Lung (tissue), 12 donors: ENCODE measurements around the gene RCAN3. TPM values are rescaled to one million over a fixed set of nuclear protein-coding genes. Genes with fewer than 3 reads are reported as not detected.

ENCODE experiments used
- ATAC-seq: fragments of 200-7000 bp; cut with Tn5 transposase; one replicate; pipeline ENCODE4 v1.9.1; 2020; ENCODE audit warnings: moderate number of reproducible peaks; ENCODE audit not compliant: insufficient read depth, low FRiP score
- DNase-seq, 3 donors: peaks; one replicate each; pipeline ENCODE4 v3.0.0-alpha.2; 2013 to 2017
- H3K27ac ChIP-seq, 2 donors: one replicate each; pipeline ENCODE4 v1.5.1; 2013; ENCODE audit warnings: mild to moderate bottlenecking in 2 of 2, moderate library complexity in 2 of 2, control low read depth in 1 of 2, inconsistent platforms in 1 of 2, low read depth in 1 of 2, low read length in 1 of 2
- H3K27me3 ChIP-seq, 3 donors: one replicate each; pipeline ENCODE4 v1.5.1; 2013; ENCODE audit warnings: low read length in 2 of 3; ENCODE audit not compliant: control insufficient read depth in 3 of 3, insufficient read depth in 3 of 3
- H3K36me3 ChIP-seq, 4 donors: one replicate each; pipeline ENCODE4 v1.5.1; 2013; ENCODE audit warnings: low read length in 4 of 4, mild to moderate bottlenecking in 1 of 4, moderate library complexity in 1 of 4; ENCODE audit not compliant: control insufficient read depth in 4 of 4, insufficient read depth in 4 of 4
- H3K4me1 ChIP-seq, 5 donors: one replicate each; pipeline ENCODE4 v1.5.1; 2013; ENCODE audit warnings: low read length in 5 of 5, mild to moderate bottlenecking in 2 of 5, moderate library complexity in 1 of 5; ENCODE audit not compliant: control insufficient read depth in 5 of 5, insufficient read depth in 5 of 5
- H3K4me3 ChIP-seq: one replicate; pipeline ENCODE4 v1.5.1; 2013; ENCODE audit warnings: mild to moderate bottlenecking, control low read depth, moderate library complexity
- H3K9ac ChIP-seq, 2 donors: one replicate each; pipeline ENCODE4 v1.5.1; 2013; ENCODE audit warnings: low read length in 2 of 2, control low read depth in 1 of 2; ENCODE audit not compliant: insufficient read depth in 1 of 2
- H3K9me3 ChIP-seq, 4 donors: one replicate each; pipeline ENCODE4 v1.5.1; 2013; ENCODE audit warnings: low read length in 3 of 4, mild to moderate bottlenecking in 1 of 4, moderate library complexity in 1 of 4; ENCODE audit not compliant: control insufficient read depth in 4 of 4, insufficient read depth in 3 of 4
- CTCF ChIP-seq: IDR thresholded peaks from 2 replicates; pipeline ENCODE4 v1.5.1; 2012; ENCODE audit warnings: mild to moderate bottlenecking; ENCODE audit errors: control extremely low read depth, extremely low read depth
- WGBS, 2 donors: extraction: QIAGEN DNeasy Blood & Tissue Kit; methylation state at CpG; one replicate each; pipeline ENCODE4 v1.1.7; 2013; 5-methylcytosine and 5-hydroxymethylcytosine counted together
- polyA plus RNA-seq, 2 donors: library from polyadenylated mRNA; stranded (reverse); fragments of 200-250 nt; gene quantifications; one replicate each; pipeline ENCODE4 v1.2.1, GENCODE V29; 2013
- total RNA-seq, 2 donors: library from RNA; depleted of rRNA in 1 of 2; stranded (reverse); fragments of >200 nt in 1 of 2; gene quantifications; one replicate each; pipeline ENCODE4 v1.2.1, GENCODE V29; 2014 to 2021
- donor health status: control.
- donor health status: control.
- donor health status: Bipolar disorder and iron deficiency.
- donor health status: healthy.
- donor health status: DM: yes; HTN: yes; CAD: no.

The RCAN3 gene
- total and polyA plus RNA-seq, 4 donors = 5.2 to 21.4 (median 12.8) TPM

- Histone ChIP-seq H3K27me3 (no peaks in the 10 kb centered on the region), H3K4me3 (no peak overlapping the region), H3K9ac (no peak overlapping the region), H3K27ac (no peak overlapping the region), H3K9me3 (no peaks in the 10 kb centered on the region), H3K36me3 (peaks cover 0 to 2% (median 0%) of the 10 kb centered on the region in 4 donors), H3K4me1 (peaks cover 0 to 2% (median 0%) of the 10 kb centered on the region in 5 donors)
- ATAC-seq (no peak), DNase-seq (no peak)
- TF ChIP-seq CTCF = no peak
Measured at GRCh38 chr1:24474193-24474592, 28.4 kb upstream of the RCAN3 start.

GRCh38 chr1:24475700-24476099 is 26.9 kb upstream of the RCAN3 start:
- 85 to 91% methylated on average over 4 of the region's 4 CpGs for WGBS, 2 donors
- no peaks in the 10 kb centered on the region for H3K36me3 ChIP-seq
- no peaks in the 10 kb centered on the region for H3K27me3 ChIP-seq
- H3K4me1 ChIP-seq = peaks cover 0 to 2% (median 0%) of the 10 kb centered on the region in 5 donors
- DNase-seq (no peak), ATAC-seq (no peak)
- H3K9me3 ChIP-seq = no peaks in the 10 kb centered on the region
- no peak overlapping the region for H3K9ac ChIP-seq
- H3K4me3 ChIP-seq = no peak overlapping the region
- TF ChIP-seq CTCF = no peak
- no peak overlapping the region for H3K27ac ChIP-seq

- 41 to 60% methylated on average over 2 of the region's 2 CpGs for WGBS, 2 donors
- Histone ChIP-seq H3K9ac (no peak overlapping the region), H3K27me3 (no peaks in the 10 kb centered on the region), H3K9me3 (no peaks in the 10 kb centered on the region), H3K27ac (no peak overlapping the region), H3K36me3 (no peaks in the 10 kb centered on the region), H3K4me1 (peaks cover 0 to 2% (median 0%) of the 10 kb centered on the region in 5 donors), H3K4me3 (no peak overlapping the region)
- no peak for TF ChIP-seq CTCF
- ATAC-seq (no peak), DNase-seq (no peak)
Measured at GRCh38 chr1:24476571-24476970, 26.1 kb upstream of the RCAN3 start.

- ATAC-seq = no peak
- H3K36me3 ChIP-seq = no peaks in the 10 kb centered on the region
- no peak for TF ChIP-seq CTCF
- H3K4me1 ChIP-seq = peaks cover 0 to 2% (median 0%) of the 10 kb centered on the region in 5 donors
- H3K4me3 ChIP-seq = no peak overlapping the region
- H3K9me3 ChIP-seq = no peaks in the 10 kb centered on the region
- no peaks in the 10 kb centered on the region for H3K27me3 ChIP-seq
- DNase-seq = no peak
- H3K27ac ChIP-seq = no peak overlapping the region
- WGBS, 2 donors = 83 to 88% methylated on average over 4 of the region's 4 CpGs
- H3K9ac ChIP-seq = no peak overlapping the region
Measured at GRCh38 chr1:24477309-24477708, 25.3 kb upstream of the RCAN3 start.
